Measurements from ENCODE around the gene PHF13. TPM values are rescaled to one million over a fixed set of nuclear protein-coding genes. Genes with fewer than 3 reads are reported as not detected.

The PHF13 gene
- total and polyA plus RNA-seq, 10 donors = 3.4 to 14.0 (median 9.2) TPM

- Histone ChIP-seq H3K4me1 (peaks cover 4 to 99% (median 70%) of the 10 kb centered on the region in 6 donors), H3K27me3 (replicated peaks in 1 of 7) (no peaks in the 10 kb centered on the region), H3K27ac (no peak overlapping the region), H3K9me3 (no peaks in the 10 kb centered on the region), H3K4me3 (no peak overlapping the region), H3K36me3 (peaks cover 4 to 100% (median 85%) of the 10 kb centered on the region in 6 donors)
- intact Hi-C loops (cut with DNase I; ENCODE audit: low total_unique reads) = no loop called here
- DNase-seq = no peak
- TF ChIP-seq, protein P1, sequence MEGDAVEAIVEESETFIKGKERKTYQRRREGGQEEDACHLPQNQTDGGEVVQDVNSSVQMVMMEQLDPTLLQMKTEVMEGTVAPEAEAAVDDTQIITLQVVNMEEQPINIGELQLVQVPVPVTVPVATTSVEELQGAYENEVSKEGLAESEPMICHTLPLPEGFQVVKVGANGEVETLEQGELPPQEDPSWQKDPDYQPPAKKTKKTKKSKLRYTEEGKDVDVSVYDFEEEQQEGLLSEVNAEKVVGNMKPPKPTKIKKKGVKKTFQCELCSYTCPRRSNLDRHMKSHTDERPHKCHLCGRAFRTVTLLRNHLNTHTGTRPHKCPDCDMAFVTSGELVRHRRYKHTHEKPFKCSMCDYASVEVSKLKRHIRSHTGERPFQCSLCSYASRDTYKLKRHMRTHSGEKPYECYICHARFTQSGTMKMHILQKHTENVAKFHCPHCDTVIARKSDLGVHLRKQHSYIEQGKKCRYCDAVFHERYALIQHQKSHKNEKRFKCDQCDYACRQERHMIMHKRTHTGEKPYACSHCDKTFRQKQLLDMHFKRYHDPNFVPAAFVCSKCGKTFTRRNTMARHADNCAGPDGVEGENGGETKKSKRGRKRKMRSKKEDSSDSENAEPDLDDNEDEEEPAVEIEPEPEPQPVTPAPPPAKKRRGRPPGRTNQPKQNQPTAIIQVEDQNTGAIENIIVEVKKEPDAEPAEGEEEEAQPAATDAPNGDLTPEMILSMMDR (IDR thresholded peaks at IDR 0.05 in 8 of 11, conservative IDR thresholded peaks at IDR 0.05 in 3 of 11) = no peak
- TF ChIP-seq POLR2AphosphoS5 (IDR thresholded peaks at IDR 0.05) = peak in 2 of 3 donors; percentile 2 to 30
- WGBS, 5 donors = 95 to 96% (median 95%) methylated on average over 14 to 15 of the region's 15 CpGs
These were observed 19.7 kb upstream of the PHF13 start for GRCh38 chr1:6593810-6594209.

DNA sequence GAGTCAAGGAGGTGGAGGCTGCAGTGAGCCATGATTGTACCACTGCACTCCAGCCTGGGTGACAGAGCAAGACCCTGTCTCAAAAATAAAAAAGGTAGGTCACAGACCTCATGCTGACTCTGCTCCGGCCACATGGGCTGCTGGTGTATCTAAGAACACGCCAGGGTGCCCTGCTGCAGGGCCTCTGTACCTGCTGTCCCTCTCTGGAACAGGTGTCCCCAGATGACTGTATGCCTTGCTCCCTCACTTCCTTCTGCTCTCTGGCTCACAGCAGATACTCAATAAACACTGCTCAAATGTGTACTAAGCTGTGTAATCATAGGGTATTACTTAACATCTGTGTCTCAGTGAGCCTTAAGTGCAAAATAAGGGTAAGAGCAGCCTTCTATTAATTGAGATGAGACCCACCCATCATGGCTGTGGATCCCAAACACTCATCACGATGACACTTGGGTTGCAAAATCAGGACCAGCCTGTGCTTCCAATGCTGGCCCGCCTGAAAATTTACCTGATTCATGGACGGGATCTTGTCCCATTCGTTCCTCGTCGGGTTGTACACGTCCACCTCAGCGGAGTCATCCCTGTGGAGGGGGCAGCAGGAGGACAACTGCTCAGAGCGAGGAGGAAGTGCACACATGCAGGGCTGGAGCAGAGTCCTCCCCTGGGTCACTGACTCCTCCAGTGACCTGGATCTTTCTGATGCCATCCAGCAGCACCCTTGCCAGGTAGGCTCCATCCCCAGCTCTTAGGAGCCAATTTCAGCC is 18.4 kb upstream of the PHF13 start:
- no peak overlapping the region for H3K4me3 ChIP-seq
- H3K27me3 ChIP-seq (replicated peaks in 1 of 7) = no peaks in the 10 kb centered on the region
- intact Hi-C loops (cut with DNase I; ENCODE audit: low total_unique reads) = no loop called here
- TF ChIP-seq POLR2AphosphoS5 (IDR thresholded peaks at IDR 0.05) = no peak
- TF ChIP-seq, protein P1 (IDR thresholded peaks at IDR 0.05 in 8 of 11, conservative IDR thresholded peaks at IDR 0.05 in 3 of 11) = no peak
- WGBS, 5 donors = 89 to 96% (median 91%) methylated on average over 11 of the region's 11 CpGs
- H3K36me3 ChIP-seq = peaks cover 4 to 92% (median 74%) of the 10 kb centered on the region in 6 donors
- DNase-seq = no peak
- H3K4me1 ChIP-seq = peaks cover 15 to 100% (median 79%) of the 10 kb centered on the region in 6 donors
- H3K9me3 ChIP-seq = no peaks in the 10 kb centered on the region
- H3K27ac ChIP-seq = no peak overlapping the region

DNA sequence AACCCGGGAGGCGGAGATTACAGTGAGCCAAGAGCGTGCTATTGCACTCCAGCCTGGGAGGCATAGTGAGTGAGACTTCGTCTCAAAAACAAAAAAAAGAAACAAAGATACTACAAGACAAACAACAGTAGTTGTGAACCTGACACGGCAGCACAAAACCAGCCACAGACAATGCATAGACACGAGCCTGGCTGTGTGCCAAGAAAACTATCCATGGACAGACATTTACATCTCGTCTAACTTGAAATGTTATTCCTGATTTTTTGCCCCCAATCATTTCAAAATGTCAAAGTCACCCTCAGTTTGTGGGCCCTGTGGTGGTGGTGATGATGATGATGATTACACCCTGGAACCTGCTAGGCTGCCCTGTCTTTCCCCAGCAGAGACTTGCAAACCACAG is 17.2 kb upstream of the PHF13 start:
- intact Hi-C loops (cut with DNase I; ENCODE audit: low total_unique reads) = no loop called here
- H3K4me1 ChIP-seq = peaks cover 20 to 100% (median 75%) of the 10 kb centered on the region in 6 donors
- 72 to 84% (median 80%) methylated on average over 7 of the region's 7 CpGs for whole genome bisulfite sequencing, 5 donors
- no peak overlapping the region for H3K4me3 ChIP-seq
- H3K27ac ChIP-seq = no peak overlapping the region
- DNase-seq = no peak
- H3K36me3 ChIP-seq = peaks cover 4 to 82% (median 69%) of the 10 kb centered on the region in 6 donors
- no peak for TF ChIP-seq POLR2A (IDR thresholded peaks at IDR 0.05)
- TF ChIP-seq POLR2AphosphoS5 (IDR thresholded peaks at IDR 0.05) = no peak
- TF ChIP-seq, protein P1 (IDR thresholded peaks at IDR 0.05 in 8 of 11, conservative IDR thresholded peaks at IDR 0.05 in 3 of 11) = no peak
- no peaks in the 10 kb centered on the region for H3K9me3 ChIP-seq
- H3K27me3 ChIP-seq (replicated peaks in 1 of 7) = no peaks in the 10 kb centered on the region
